Vagina (tissue), 2 donors: ENCODE data around the gene C6orf52. TPM values are rescaled to one million over a fixed set of nuclear protein-coding genes. Genes with fewer than 3 reads are reported as not detected.

Experiments
- DNase-seq, 2 donors: peaks; one replicate each; pipeline ENCODE4 v3.0.0-alpha.2; 2017; ENCODE audit errors: extremely low spot score in 2 of 2
- H3K27ac ChIP-seq: fragments of 200-600 bp; sonication (generic); one replicate; pipeline ENCODE4 v1.5.1; 2019
- H3K27me3 ChIP-seq: fragments of 200-600 bp; sonication (generic); one replicate; pipeline ENCODE4 v1.5.1; 2019
- H3K36me3 ChIP-seq, 2 donors: fragments of 200-600 bp; sonication (generic); one replicate each; pipeline ENCODE4 v1.5.1; 2017 to 2019
- H3K4me1 ChIP-seq: fragments of 200-600 bp; sonication (generic); one replicate; pipeline ENCODE4 v1.5.1; 2019
- H3K4me3 ChIP-seq, 2 donors: fragments of 200-600 bp; sonication (generic); 1 replicate in 1 of 2; 2 replicates in 1 of 2; pipeline ENCODE4 v1.5.1; 2016 to 2019
- H3K9me3 ChIP-seq: fragments of 200-600 bp; sonication (generic); one replicate; pipeline ENCODE4 v1.5.1; 2019
- POLR2A ChIP-seq, 2 donors: fragments of 450-650 bp; IDR thresholded peaks; one replicate each; pipeline ENCODE4 v1.6.1; 2017; ENCODE audit warnings: antibody characterized with exemption in 2 of 2, mild to moderate bottlenecking in 2 of 2, moderate library complexity in 2 of 2
- POLR2AphosphoS5 ChIP-seq, 2 donors: sonication (generic); formaldehyde crosslinking; IDR thresholded peaks; one replicate each; pipeline ENCODE4 v1.9.0; 2017; ENCODE audit warnings: antibody characterized with exemption in 2 of 2, mild to moderate bottlenecking in 2 of 2, low read depth in 1 of 2; ENCODE audit not compliant: insufficient read depth in 1 of 2
- intact Hi-C: fragments of 100-400 bp; cut with DNase I; formaldehyde crosslinking; loops from one replicate; pipeline ENCODE4 v1.15.1; 2023
- total RNA-seq: library from RNA; depleted of rRNA; stranded (reverse); fragments of >200 nt; gene quantifications from one replicate; pipeline ENCODE4 v1.2.3, GENCODE V29; 2016
- TF ChIP-seq, protein P1 (sequence below), 3 experiments: fragments of 450-650 bp in 2 of 3; fragments of 200-600 bp in 1 of 3; sonication (generic) in 1 of 3; IDR thresholded peaks; one replicate each; pipeline ENCODE4 v1.5.1; 2017 to 2019; ENCODE audit warnings: antibody characterized with exemption in 3 of 3, mild to moderate bottlenecking in 2 of 3, moderate library complexity in 2 of 3

The C6orf52 gene
- total RNA-seq, 1 donor from 2014 or later = not detected

DNA sequence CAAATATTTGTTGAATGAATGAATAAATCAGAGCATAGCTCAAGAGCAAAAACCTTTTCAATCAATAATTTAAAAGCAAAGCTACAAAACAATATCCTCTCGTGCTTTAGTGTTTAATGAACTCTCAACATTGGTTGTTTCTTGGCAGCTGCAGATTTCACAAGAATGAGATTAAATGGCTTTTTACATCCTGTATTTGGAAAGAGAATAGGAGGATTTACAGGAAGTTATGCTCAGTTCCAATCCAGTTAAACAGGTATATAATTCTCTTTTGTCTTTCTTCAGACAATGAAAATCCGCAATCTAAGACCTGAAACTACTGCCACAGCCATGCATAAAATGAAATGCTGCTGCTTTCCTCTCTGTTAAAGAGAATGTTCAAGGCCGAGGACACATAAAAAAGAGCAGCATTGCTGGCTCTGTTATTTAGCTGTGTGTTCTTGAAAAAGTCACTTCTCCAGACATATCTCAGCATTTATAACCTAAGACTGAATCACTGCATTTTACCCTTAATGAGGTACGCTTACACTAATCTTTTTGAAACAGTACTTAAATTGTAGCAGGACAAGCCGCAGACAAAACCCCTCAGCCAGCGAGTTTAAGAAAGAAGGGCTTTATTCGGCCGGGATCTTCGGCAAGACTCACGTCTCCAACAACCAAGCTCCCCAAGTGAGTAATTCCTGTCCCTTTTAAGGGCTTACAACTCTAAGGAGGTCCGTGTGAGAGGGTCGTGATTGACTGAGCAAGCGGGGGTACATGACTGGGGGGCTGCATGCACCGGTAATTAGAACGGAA lies 3.6 kb downstream of the C6orf52 start:
- Histone ChIP-seq H3K4me1 (peaks cover 20% of the 10 kb centered on the region), H3K36me3 (no peaks in the 10 kb centered on the region), H3K27ac (no peak overlapping the region), H3K9me3 (no peaks in the 10 kb centered on the region), H3K27me3 (no peaks in the 10 kb centered on the region), H3K4me3 (no peak overlapping the region)
- TF ChIP-seq POLR2AphosphoS5 (IDR thresholded peaks at IDR 0.05; ENCODE audit: insufficient read depth in 1 of 2, low read depth in 1 of 2) = no peak
- TF ChIP-seq, protein P1, sequence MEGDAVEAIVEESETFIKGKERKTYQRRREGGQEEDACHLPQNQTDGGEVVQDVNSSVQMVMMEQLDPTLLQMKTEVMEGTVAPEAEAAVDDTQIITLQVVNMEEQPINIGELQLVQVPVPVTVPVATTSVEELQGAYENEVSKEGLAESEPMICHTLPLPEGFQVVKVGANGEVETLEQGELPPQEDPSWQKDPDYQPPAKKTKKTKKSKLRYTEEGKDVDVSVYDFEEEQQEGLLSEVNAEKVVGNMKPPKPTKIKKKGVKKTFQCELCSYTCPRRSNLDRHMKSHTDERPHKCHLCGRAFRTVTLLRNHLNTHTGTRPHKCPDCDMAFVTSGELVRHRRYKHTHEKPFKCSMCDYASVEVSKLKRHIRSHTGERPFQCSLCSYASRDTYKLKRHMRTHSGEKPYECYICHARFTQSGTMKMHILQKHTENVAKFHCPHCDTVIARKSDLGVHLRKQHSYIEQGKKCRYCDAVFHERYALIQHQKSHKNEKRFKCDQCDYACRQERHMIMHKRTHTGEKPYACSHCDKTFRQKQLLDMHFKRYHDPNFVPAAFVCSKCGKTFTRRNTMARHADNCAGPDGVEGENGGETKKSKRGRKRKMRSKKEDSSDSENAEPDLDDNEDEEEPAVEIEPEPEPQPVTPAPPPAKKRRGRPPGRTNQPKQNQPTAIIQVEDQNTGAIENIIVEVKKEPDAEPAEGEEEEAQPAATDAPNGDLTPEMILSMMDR (IDR thresholded peaks at IDR 0.05) = no peak
- TF ChIP-seq POLR2A (IDR thresholded peaks at IDR 0.05) = no peak
- intact Hi-C loops = no loop called here
- DNase-seq = no peak

DNA sequence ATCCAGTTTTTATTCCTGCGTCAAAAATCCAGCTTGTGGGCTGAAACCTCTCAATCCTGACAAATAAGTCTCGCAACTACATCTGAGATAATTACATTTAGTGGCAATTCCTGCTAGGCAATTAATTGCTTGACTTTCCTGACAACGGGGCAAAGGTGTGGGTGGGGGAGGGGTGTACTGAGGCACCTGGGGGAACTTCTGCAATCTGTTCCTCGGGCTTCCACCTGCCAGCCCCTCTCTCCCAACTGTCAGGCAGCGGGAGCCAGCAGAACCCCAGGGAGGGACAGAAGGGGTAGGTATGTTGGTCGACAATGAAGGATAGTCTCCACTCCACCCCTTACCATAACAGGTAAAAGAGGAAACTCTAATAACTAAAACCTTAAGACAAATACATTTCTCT lies 6.8 kb downstream of the C6orf52 start:
- no peak for DNase-seq
- intact Hi-C loops = no loop called here
- no peaks in the 10 kb centered on the region for H3K9me3 ChIP-seq
- H3K4me3 ChIP-seq = no peak overlapping the region
- H3K4me1 ChIP-seq = no peaks in the 10 kb centered on the region
- no peaks in the 10 kb centered on the region for H3K36me3 ChIP-seq
- no peak overlapping the region for H3K27ac ChIP-seq
- no peaks in the 10 kb centered on the region for H3K27me3 ChIP-seq
- TF ChIP-seq, protein P1 (IDR thresholded peaks at IDR 0.05) = no peak
- TF ChIP-seq POLR2A (IDR thresholded peaks at IDR 0.05) (no peak), POLR2AphosphoS5 (IDR thresholded peaks at IDR 0.05; ENCODE audit: insufficient read depth in 1 of 2, low read depth in 1 of 2) (no peak)

DNA sequence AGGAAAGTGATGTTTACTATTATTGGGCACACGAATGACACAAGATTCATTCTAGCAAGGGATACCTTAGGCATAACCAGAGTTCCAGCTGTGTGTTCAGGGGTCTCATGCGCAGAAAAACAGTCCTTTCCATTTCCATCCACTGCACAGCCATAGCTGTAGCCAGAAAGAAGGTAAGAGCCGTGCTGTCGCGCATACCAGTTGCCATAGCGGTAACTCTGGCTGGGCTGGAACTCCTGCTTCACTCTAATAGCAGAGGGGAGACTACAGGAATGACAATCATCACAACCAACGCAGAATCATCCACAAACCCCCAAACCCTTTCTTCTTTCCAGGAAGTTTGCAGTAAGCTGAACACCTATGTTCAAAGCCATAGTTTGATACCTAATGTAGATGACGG lies 7.5 kb downstream of the C6orf52 start:
- TF ChIP-seq POLR2A (IDR thresholded peaks at IDR 0.05) (no peak), POLR2AphosphoS5 (IDR thresholded peaks at IDR 0.05; ENCODE audit: insufficient read depth in 1 of 2, low read depth in 1 of 2) (no peak)
- TF ChIP-seq, protein P1 (IDR thresholded peaks at IDR 0.05) = no peak
- Histone ChIP-seq H3K4me3 (no peak overlapping the region), H3K9me3 (no peaks in the 10 kb centered on the region), H3K27me3 (no peaks in the 10 kb centered on the region), H3K27ac (no peak overlapping the region), H3K4me1 (no peaks in the 10 kb centered on the region), H3K36me3 (no peaks in the 10 kb centered on the region)
- intact Hi-C loops = no loop called here
- DNase-seq = no peak

DNA sequence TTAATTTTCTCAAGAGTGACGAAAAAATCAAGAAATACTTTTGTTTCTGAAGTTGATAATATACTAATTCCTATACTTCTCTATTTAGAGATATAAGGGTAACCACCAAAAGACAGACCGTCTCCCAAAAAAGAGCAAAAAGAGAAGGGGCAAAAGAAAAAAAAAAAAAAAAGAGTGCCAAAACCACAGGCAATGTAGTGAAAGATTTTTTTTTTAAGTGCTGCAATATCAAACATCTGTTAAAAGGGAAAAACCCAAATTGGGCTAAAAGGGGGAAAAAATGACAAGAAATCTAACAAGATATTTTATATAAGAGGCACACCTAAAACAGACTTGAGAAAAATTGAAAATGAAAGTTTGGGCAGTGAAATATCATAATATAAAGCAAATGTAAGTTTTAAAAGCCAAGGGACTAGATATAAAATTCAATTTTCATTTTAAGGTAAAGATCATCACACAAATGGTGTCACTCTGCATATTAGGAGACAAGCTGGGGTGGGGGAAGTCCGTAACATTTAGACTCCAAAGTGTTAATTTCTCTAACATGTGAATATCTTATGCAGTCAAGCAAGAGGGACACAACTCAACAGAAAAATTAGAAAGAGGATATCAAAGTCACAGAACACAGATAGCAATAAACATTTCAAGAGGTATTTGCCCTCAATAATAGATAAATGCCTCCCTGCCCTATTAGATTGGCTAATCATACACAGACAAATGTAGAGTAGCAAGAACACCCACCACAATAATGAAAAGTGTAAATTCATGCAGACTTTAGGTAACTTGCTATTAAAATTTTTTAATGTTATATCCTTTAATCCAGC lies 9.1 kb downstream of the C6orf52 start:
- no peak for DNase-seq
- TF ChIP-seq POLR2AphosphoS5 (IDR thresholded peaks at IDR 0.05; ENCODE audit: insufficient read depth in 1 of 2, low read depth in 1 of 2) = no peak
- TF ChIP-seq, protein P1 (IDR thresholded peaks at IDR 0.05) = no peak

More for the DNA sequence above, 9.1 kb downstream of the C6orf52 start:
- intact Hi-C loops = no loop called here
- no peaks in the 10 kb centered on the region for H3K9me3 ChIP-seq
- no peaks in the 10 kb centered on the region for H3K36me3 ChIP-seq
- no peak overlapping the region for H3K4me3 ChIP-seq
- no peaks in the 10 kb centered on the region for H3K27me3 ChIP-seq
- no peak overlapping the region for H3K27ac ChIP-seq
- H3K4me1 ChIP-seq = no peaks in the 10 kb centered on the region
